ENCODE results near the gene LILRA6. TPM values are rescaled to one million over a fixed set of nuclear protein-coding genes. Genes with fewer than 3 reads are reported as not detected.
"Not testable (repeated sequence)": the region's sequence is repeated elsewhere in the genome, so short reads cannot be mapped to it uniquely, and the experiment has no call there.

Gene LILRA6
- total and polyA plus RNA-seq, 2 of the 13 experiments (the other 11 are each of a cell fraction or from before 2014, with no cell fraction given), result not detected

- H3K79me2 ChIP-seq (ENCODE audit: insufficient read depth, low read length), result no peaks in the 10 kb centered on the region
- no TSS peak for BruUV-seq (replicated peaks)
- H2AFZ ChIP-seq (ENCODE audit: low read length), result no peak overlapping the region
- no peaks in the 10 kb centered on the region for H3K9me3 ChIP-seq (ENCODE audit: low read length)
- peaks cover 3 to 12% of the 10 kb centered on the region in 2 experiments; a peak in 4 of 5 replicates for H3K27me3 ChIP-seq (ENCODE audit: control insufficient read depth in 1 of 2, insufficient read depth in 2 of 2, low read length in 2 of 2)
- in situ Hi-C loops (cut with HindIII; ENCODE audit: extremely low pct_ligation_motif_present, low pct_unique_long_range_greater_than_20kb), result no loop called here
- H3K4me3 ChIP-seq (replicated peaks in 1 of 3; ENCODE audit: insufficient read depth in 1 of 3, low read depth in 2 of 3, low read length in 3 of 3), result peak overlapping the region in 1 of 3 experiments; percentile 28; a peak in 1 of 6 replicates
- no peak overlapping the region for H3K27ac ChIP-seq (ENCODE audit: extremely low read length, insufficient read depth, low read length)
- H3K4me1 ChIP-seq (ENCODE audit: insufficient read depth, low read length), result peaks cover 21% of the 10 kb centered on the region
- TF ChIP-seq POLR2G (IDR thresholded peaks at IDR 0.05; ENCODE audit: low read depth, low read length) (no peak), ZNF547 (CRISPR knock-in tag; IDR thresholded peaks at IDR 0.05) (no peak), MTF1 (CRISPR knock-in tag; IDR thresholded peaks at IDR 0.05) (no peak), MEIS1 (CRISPR knock-in tag; IDR thresholded peaks at IDR 0.05; ENCODE audit: borderline replicate concordance) (no peak)
- no peak for DNase-seq (ENCODE audit: low spot score)
- H3K4me2 ChIP-seq (ENCODE audit: low read depth, low read length), result no peak overlapping the region; the same call in 1 of the 2 replicates
- FAIRE-seq, result no peak
- ChIA-PET CTCF (ENCODE audit: low intra/inter-chr PET ratio, low total read pairs) (no interaction called here), POLR2A (interaction anchor here (1.2 kb wide), 1 partner anchor 9 kb away, joined by 3 read pairs; no protein-coding TSS in a partner anchor)
- no peaks in the 10 kb centered on the region for H3K36me3 ChIP-seq (replicated peaks in 1 of 2; ENCODE audit: control insufficient read depth in 1 of 2, insufficient read depth in 2 of 2, low read length in 2 of 2)
- H3K9ac ChIP-seq (ENCODE audit: insufficient read depth, low read depth, low read length), result no peak overlapping the region
- intact Hi-C loops (cut with micrococcal nuclease; ENCODE audit: unreplicated experiment), result no loop called here
- WGBS (ENCODE audit: low lambda C conversion rate), result 33% methylated on average over 1 of the region's 8 CpGs
- peak; percentile 10; the same call in 1 of the 3 replicates for ATAC-seq
- H4K20me1 ChIP-seq (ENCODE audit: insufficient read depth, low read length), result no peaks in the 10 kb centered on the region
Measured at GRCh38 chr19:54218259-54218658, 24.3 kb downstream of the LILRA6 start.

GRCh38 chr19:54217517-54218247, 24.9 kb downstream of the LILRA6 start:
- H3K79me2 ChIP-seq (ENCODE audit: insufficient read depth, low read length); H3K36me3 ChIP-seq (replicated peaks in 1 of 2; ENCODE audit: control insufficient read depth in 1 of 2, insufficient read depth in 2 of 2, low read length in 2 of 2); H3K9ac ChIP-seq (ENCODE audit: insufficient read depth, low read depth, low read length); H4K20me1 ChIP-seq (ENCODE audit: insufficient read depth, low read length); in situ Hi-C loops (cut with HindIII; ENCODE audit: extremely low pct_ligation_motif_present, low pct_unique_long_range_greater_than_20kb); H3K27ac ChIP-seq (ENCODE audit: extremely low read length, insufficient read depth, low read length); ATAC-seq; BruUV-seq (replicated peaks); CTCF ChIA-PET (ENCODE audit: low intra/inter-chr PET ratio, low total read pairs); H3K4me2 ChIP-seq (ENCODE audit: low read depth, low read length); FAIRE-seq; intact Hi-C loops (cut with micrococcal nuclease; ENCODE audit: unreplicated experiment); DNase-seq (ENCODE audit: low spot score); H3K9me3 ChIP-seq (ENCODE audit: low read length); H3K27me3 ChIP-seq (ENCODE audit: control insufficient read depth in 1 of 2, insufficient read depth in 2 of 2, low read length in 2 of 2); H2AFZ ChIP-seq (ENCODE audit: low read length): not testable (repeated sequence)
- POLR2A ChIA-PET, result interaction anchor here (1.0 to 1.2 kb wide), 2 partner anchors 9 to 17 kb away, joined by 3 read pairs; no protein-coding TSS in a partner anchor
- Histone ChIP-seq H3K4me1 (ENCODE audit: insufficient read depth, low read length) (peaks cover 21% of the 10 kb centered on the region), H3K4me3 (replicated peaks in 1 of 3; ENCODE audit: insufficient read depth in 1 of 3, low read depth in 2 of 3, low read length in 3 of 3) (peak overlapping the region in 1 of 3 experiments; percentile 28; a peak in 1 of 6 replicates)
- 14% methylated on average over 14 of the region's 20 CpGs for WGBS (ENCODE audit: low lambda C conversion rate)
- peak; percentile 29; the same call in 1 of the 2 replicates for TF ChIP-seq SAP130 (CRISPR knock-in tag; IDR thresholded peaks at IDR 0.05; ENCODE audit: low read depth)

Measured in HepG2 (cell line).